GM18520 (cell line): ENCODE results near the gene VIM.
"Not testable (repeated sequence)": the region's sequence is repeated elsewhere in the genome, so short reads cannot be mapped to it uniquely, and the experiment has no call there.

ENCODE experiments used
- ATAC-seq: cut with Tn5 transposase; IDR thresholded peaks from one replicate; pipeline ENCODE4 v1.9.1; 2021; ENCODE audit not compliant: unreplicated experiment

The VIM gene

DNA sequence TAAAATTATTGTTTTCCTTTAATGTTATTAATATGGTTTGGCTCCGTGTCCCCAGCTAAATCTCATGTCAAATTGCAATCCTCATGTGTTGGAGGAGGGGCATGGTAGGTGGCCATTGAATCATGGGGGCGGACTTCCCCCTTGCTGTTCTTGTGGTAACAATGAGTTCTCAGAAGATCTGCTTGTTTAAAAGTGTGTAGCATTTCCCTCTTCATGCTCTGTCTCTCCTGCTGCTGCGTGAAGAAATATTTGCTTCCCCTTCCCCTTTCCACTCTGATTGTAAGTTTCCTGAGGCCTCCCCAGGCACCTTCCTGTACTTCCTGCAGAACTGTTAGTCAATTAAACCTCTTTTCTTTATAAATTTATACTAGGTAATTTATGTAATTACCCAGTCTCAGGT, 27.5 kb downstream of the VIM start:
- ATAC-seq: no peak

DNA sequence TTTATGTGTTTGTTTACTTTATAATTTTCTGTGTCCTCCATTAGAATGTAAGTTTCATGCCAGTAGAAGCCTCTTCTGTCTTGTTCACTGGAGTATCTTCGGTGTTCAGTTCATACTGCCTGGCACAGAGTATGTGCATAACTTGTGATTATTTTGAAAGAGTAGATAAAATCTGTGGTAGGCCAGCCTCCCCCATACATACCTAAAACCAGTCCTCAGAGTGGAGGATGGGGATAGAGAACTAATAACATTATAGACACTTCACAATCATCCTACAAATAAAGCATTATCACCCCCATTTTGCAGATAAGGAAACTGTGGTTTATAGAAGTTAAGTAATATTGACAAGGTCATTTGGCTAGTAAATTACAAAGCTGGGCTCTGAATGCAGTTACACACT, 28.0 kb downstream of the VIM start:
- no peak for ATAC-seq

GRCh38 chr10:17256627-17257026, 28.6 kb downstream of the VIM start:
- no peak for ATAC-seq

- ATAC-seq: peak; percentile 56
Observed at GRCh38 chr10:17257466-17258321, 29.7 kb downstream of the VIM start.

DNA sequence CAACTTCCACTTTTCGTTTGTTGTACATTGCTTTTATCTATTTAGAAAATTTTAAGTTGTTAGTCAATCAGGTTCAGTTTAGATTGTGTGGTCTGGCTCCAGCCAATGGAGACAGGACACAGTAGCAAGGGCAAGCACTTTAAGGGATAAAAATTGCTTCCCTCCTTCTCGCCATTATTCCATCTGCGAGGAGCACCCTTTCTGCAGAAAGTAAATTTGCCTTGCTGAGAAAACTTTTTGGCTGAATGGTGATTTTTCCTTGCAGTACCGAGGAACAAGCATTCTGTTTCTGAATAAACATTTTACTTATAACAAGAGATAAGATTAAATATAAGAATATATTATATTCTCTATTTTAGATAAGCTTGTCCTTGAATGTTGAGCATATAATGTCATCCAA, 34.5 kb downstream of the VIM start:
- ATAC-seq: no peak

GRCh38 chr10:17263580-17263979, 35.5 kb downstream of the VIM start:
- ATAC-seq: no peak

GRCh38 chr10:17265468-17265867, 37.4 kb downstream of the VIM start:
- ATAC-seq: no peak

GRCh38 chr10:17266549-17266948, 38.5 kb downstream of the VIM start:
- ATAC-seq: not testable (repeated sequence)

- no peak for ATAC-seq
Observed at GRCh38 chr10:17272648-17273047, 44.6 kb downstream of the VIM start.

- no peak for ATAC-seq
Observed at GRCh38 chr10:17273403-17273802, 45.4 kb downstream of the VIM start.

DNA sequence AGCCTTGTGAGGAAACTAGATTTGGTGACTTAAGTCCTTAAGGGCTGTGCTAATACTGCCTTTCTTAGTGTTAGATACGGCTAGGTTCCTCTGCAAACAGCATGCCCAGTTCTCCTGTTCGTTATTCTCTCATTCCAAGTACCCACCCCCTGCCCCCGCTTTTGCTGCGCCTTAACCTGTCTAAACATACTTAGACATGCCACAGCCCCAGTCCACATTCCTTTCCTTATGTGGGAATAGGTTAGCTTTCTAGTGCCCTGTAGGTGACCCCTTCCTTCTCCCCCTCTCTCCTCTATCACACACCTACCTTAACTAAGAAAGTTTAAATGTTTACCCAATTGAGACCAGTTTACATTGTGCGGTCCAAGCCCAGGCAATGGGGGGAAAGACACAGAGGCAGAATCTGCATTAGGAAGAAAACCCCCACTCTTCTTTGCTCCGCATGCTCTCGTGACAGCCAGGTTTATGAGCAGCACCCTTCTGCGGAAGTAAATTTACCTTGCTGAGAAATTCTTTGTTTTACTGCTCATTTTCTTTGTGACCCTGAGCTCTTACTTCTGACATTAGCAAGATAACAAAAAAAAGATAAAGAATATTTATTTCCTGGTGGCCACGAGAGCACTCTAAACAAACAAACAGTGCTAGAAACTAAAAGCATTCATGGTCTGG, 48.8 kb downstream of the VIM start:
- ATAC-seq: no peak

- no peak for ATAC-seq
Observed at GRCh38 chr10:17278607-17279240, 50.7 kb downstream of the VIM start.

DNA sequence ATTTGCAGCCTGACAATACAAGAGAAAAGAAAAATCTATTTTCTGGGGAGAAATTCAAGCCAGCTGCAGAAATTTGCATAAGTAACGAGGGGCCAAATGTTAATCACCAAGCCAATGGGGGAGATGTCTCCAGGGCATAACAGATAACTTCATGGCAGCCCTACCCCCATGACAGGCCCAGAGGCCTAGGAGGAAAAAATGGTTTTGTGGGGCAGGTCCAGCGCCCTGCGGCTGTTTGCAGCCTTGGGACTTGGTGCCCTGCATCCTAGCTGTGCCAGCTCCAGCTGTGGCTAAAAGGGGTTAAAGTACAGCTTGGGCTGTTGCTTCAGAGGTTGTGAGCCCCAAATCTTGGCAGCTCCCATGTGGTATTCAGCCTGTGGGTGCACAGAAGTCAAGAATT, 54.3 kb downstream of the VIM start:
- ATAC-seq: no peak

GRCh38 chr10:17286562-17287550, 58.8 kb downstream of the VIM start:
- no peak for ATAC-seq
